ENCODE data around the gene NR1H4. TPM values are rescaled to one million over a fixed set of nuclear protein-coding genes. Genes with fewer than 3 reads are reported as not detected.
A peak's percentile ranks its signal among the peaks of the same experiment; 100 is the strongest.

Gene NR1H4
- total and polyA plus RNA-seq, 2 of the 8 experiments (the other 6 are each of a cell fraction or from before 2014, with no cell fraction given) = not detected

DNA sequence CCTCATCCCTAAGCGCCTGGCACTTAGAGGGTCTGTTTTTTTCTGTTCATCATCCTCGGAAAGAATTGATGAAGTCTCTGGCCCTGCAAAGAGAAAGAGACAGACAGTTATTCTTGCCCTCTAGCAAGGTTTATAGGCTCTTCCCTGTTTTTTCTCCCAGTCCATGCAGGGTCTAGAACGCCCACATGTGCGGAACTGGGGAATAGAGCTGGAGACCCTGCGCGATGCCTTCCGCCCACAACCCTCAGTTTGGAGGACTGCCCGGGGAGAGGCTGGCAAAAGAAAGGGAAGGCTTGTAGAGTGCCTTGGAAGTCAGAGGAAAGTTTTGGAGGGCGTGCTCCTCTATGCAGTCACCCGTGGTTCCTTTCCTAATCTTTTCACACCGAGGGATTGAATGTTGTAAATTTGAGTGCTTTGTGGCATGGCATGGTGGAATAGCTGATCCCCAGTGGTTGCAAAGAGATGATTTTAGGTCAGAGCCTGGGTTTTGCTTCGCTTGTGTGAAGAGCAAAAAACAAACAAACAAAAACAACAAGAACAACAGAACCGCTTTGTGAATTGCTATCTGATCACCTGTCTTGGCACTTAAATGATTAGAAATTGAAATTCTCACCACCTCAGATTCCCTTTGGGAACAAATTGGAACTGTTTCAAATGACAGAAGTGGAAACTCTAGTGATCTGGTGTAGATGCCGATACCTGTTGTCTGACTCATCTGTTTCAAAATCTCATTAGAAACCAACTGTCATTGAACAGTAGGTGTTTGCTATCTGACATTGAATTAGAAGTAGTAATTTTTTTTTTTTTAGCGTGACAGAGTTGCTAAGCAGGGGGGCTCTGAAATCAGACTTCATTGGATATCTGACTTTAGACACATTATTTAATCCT, 100.8 kb downstream of the NR1H4 start:
- Histone ChIP-seq H3K56ac (replicated peaks; ENCODE audit: insufficient read length, low read depth, low read length) (no peak overlapping the region), H3K27me3 (replicated peaks in 1 of 4; ENCODE audit: control insufficient read depth in 3 of 4, extremely low read depth in 1 of 4, insufficient read depth in 3 of 4, low read length in 3 of 4) (peaks cover 0 to 10% (median 6%) of the 10 kb centered on the region in 4 experiments; a peak in 4 of 7 replicates), H2AFZ (ENCODE audit: low read length) (peak overlapping the region; percentile 25; the same call in 1 of the 2 replicates), H2BK12ac (ENCODE audit: low read depth, low read length) (no peak overlapping the region), H3K4me3 (ENCODE audit: extremely low read depth in 1 of 4, insufficient read depth in 2 of 4, low read depth in 3 of 4, low read length in 4 of 4) (peak overlapping the region; percentile 44 to 84 (median 72)), H4K20me1 (replicated peaks in 1 of 2; ENCODE audit: control insufficient read depth in 1 of 2, insufficient read depth in 2 of 2, low read length in 2 of 2) (no peaks in the 10 kb centered on the region), H4K91ac (replicated peaks; ENCODE audit: insufficient read length, low read length) (no peak overlapping the region), H3K23ac (ENCODE audit: insufficient read length) (no peak overlapping the region), H2BK15ac (ENCODE audit: low read length) (no peak overlapping the region), H3K36me3 (ENCODE audit: control insufficient read depth in 2 of 4, insufficient read depth in 4 of 4, low read length in 3 of 4) (no peaks in the 10 kb centered on the region), H3K9me3 (ENCODE audit: insufficient read depth in 2 of 2, low read depth in 1 of 2, low read length in 1 of 2) (no peaks in the 10 kb centered on the region), H2AK5ac (ENCODE audit: low read depth, low read length) (no peak overlapping the region), H3K79me2 (ENCODE audit: control insufficient read depth in 1 of 2, insufficient read depth in 2 of 2, low read length in 2 of 2) (peaks cover 0 to 12% of the 10 kb centered on the region in 2 experiments; a peak in 1 of 4 replicates), H3K14ac (ENCODE audit: insufficient read length) (no peak overlapping the region), H2BK20ac (ENCODE audit: low read length) (no peak overlapping the region), H3K27ac (ENCODE audit: low read depth, low read length) (no peak overlapping the region), H4K5ac (ENCODE audit: insufficient read length, low read depth, low read length) (no peak overlapping the region), H3K23me2 (ENCODE audit: low read depth, low read length) (peaks cover 12% of the 10 kb centered on the region), H2BK5ac (ENCODE audit: low read depth, low read length) (no peak overlapping the region), H3K18ac (ENCODE audit: extremely low read depth, low read length) (no peak overlapping the region), H3K4me1 (replicated peaks in 1 of 4; ENCODE audit: control insufficient read depth in 3 of 4, insufficient read depth in 4 of 4, low read length in 3 of 4) (peaks cover 0 to 3% (median 3%) of the 10 kb centered on the region in 4 experiments; a peak in 3 of 7 replicates), H2BK120ac (replicated peaks; ENCODE audit: low read depth, low read length) (no peak overlapping the region), H3K4me2 (ENCODE audit: insufficient read depth in 1 of 2, low read depth in 2 of 2, low read length in 2 of 2) (peak overlapping the region; percentile 93 to 97), H4K8ac (ENCODE audit: extremely low read depth, insufficient read depth, low read length) (no peak overlapping the region), H3K4ac (replicated peaks; ENCODE audit: insufficient read length, low read depth, low read length) (no peak overlapping the region), H3K9ac (replicated peaks in 1 of 4; ENCODE audit: extremely low read depth in 1 of 4, low read depth in 3 of 4, low read length in 3 of 4) (peak overlapping the region in 2 of 4 experiments; percentile 9 to 44; a peak in 3 of 7 replicates), H3K79me1 (ENCODE audit: low read depth, low read length) (no peaks in the 10 kb centered on the region; the same call in 1 of the 2 replicates)
- TF ChIP-seq RBBP5 (IDR thresholded peaks at IDR 0.05; ENCODE audit: borderline replicate concordance, low read depth, low read length) (0 out of 2 replicates have a peak, but pooled peaks have one; percentile 7), CBX5 (IDR thresholded peaks at IDR 0.05; ENCODE audit: low read depth, low read length) (no peak)
- DNase-seq (ENCODE audit: low read depth in 1 of 2, low spot score in 2 of 2) = no peak
- WGBS, 2 experiments (ENCODE audit: extremely low coverage in 1 of 2, insufficient coverage in 1 of 2, insufficient read length in 1 of 2, insufficient replicate concordance in 2 of 2, low coverage in 1 of 2, low lambda C conversion rate in 2 of 2, missing lambda C conversion rate in 1 of 2) = 21% methylated on average over 15 of the region's 15 CpGs; no CpG with 5 or more reads in 1 of the 2 experiments
- ChIA-PET POLR2A (ENCODE audit: partially characterized antibody) (interaction anchor here (0.6 to 1.4 kb wide), 5 partner anchors 9 to 190 kb away, joined by 3 to 4 read pairs (median 3); no protein-coding TSS in a partner anchor), CTCF (ENCODE audit: partially characterized antibody) (interaction anchor here (0.9 to 2.3 kb wide), 5 partner anchors 19 to 420 kb away, joined by 3 to 8 read pairs (median 4); no protein-coding TSS in a partner anchor)
- FAIRE-seq = no peak

Measured in H1 (cell line).